ENCODE data around the gene CTBP1. TPM values are rescaled to one million over a fixed set of nuclear protein-coding genes. Genes with fewer than 3 reads are reported as not detected.

CTBP1 gene
- total RNA-seq, 1 experiment from 2014 or later, result 136 TPM

- no peaks in the 10 kb centered on the region; the same call in 1 of the 2 replicates for H3K27me3 Mint-ChIP-seq (ENCODE audit: low read depth)
- Histone ChIP-seq H2BK15ac (ENCODE audit: low read depth, low read length) (no peak overlapping the region; the same call in 1 of the 2 replicates), H4K91ac (ENCODE audit: insufficient read length, low read depth, low read length) (no peak overlapping the region), H2AK5ac (ENCODE audit: insufficient read length, low read length) (no peak overlapping the region), H3K9ac (ENCODE audit: extremely low read depth, insufficient read length, low read length) (no peak overlapping the region), H3K18ac (ENCODE audit: insufficient read length, low read depth, low read length) (no peak overlapping the region), H4K20me1 (ENCODE audit: control insufficient read depth, insufficient read depth, insufficient read length) (no peaks in the 10 kb centered on the region), H3K4me2 (ENCODE audit: insufficient read depth, insufficient read length, low read length) (no peak overlapping the region), H3K27ac (ENCODE audit: insufficient read length, low read depth, low read length) (no peak overlapping the region), H2AFZ (ENCODE audit: low read length) (no peak overlapping the region), H2BK20ac (ENCODE audit: low read depth, low read length, poor library complexity, severe bottlenecking) (no peak overlapping the region), H3K56ac (ENCODE audit: insufficient read length, low read depth, low read length) (no peak overlapping the region), H2BK5ac (ENCODE audit: insufficient read length, low read length) (no peak overlapping the region), H3K27me3 (ENCODE audit: insufficient read depth, low read length) (no peaks in the 10 kb centered on the region), H3K4me1 (ENCODE audit: insufficient read depth, low read length) (no peaks in the 10 kb centered on the region), H3T11ph (ENCODE audit: low read length) (no peak overlapping the region), H3K23me2 (ENCODE audit: insufficient read length, low read depth, low read length, poor library complexity, severe bottlenecking) (peaks cover 3% of the 10 kb centered on the region), H3K23ac (ENCODE audit: insufficient read length, low read depth, low read length) (no peak overlapping the region), H3K79me2 (ENCODE audit: insufficient read depth, low read length) (no peaks in the 10 kb centered on the region), H2BK12ac (ENCODE audit: insufficient read length, low read depth, low read length) (no peak overlapping the region), H2BK120ac (ENCODE audit: low read depth, low read length, poor library complexity, severe bottlenecking) (no peak overlapping the region), H3K79me1 (ENCODE audit: insufficient read depth, low read depth, low read length, poor library complexity, severe bottlenecking) (no peaks in the 10 kb centered on the region), H3K14ac (ENCODE audit: insufficient read depth, low read length) (no peak overlapping the region; the same call in 1 of the 2 replicates), H4K8ac (replicated peaks; ENCODE audit: insufficient read length, low read depth, low read length) (no peak overlapping the region), H3K9me3 (ENCODE audit: control insufficient read depth, low read depth, low read length) (no peaks in the 10 kb centered on the region), H3K4ac (ENCODE audit: low read depth, low read length) (no peak overlapping the region), H4K5ac (ENCODE audit: insufficient read length, low read depth, low read length) (no peak overlapping the region)
- H3K36me3 Mint-ChIP-seq (ENCODE audit: insufficient read depth in 1 of 3, low read depth in 3 of 3), result peaks cover 2 to 15% (median 14%) of the 10 kb centered on the region in 3 experiments; a peak in 6 of 7 replicates
- no peak for TF ChIP-seq CTCF (conservative IDR thresholded peaks at IDR 0.05)
- no peaks in the 10 kb centered on the region for H3K9me3 Mint-ChIP-seq
- peak overlapping the region in 1 of 3 experiments; percentile 62; a peak in 2 of 7 replicates for H3K27ac Mint-ChIP-seq
- H3K4me1 Mint-ChIP-seq, result no peaks in the 10 kb centered on the region
- WGBS (ENCODE audit: extremely low coverage, insufficient read length, low lambda C conversion rate), result no CpG with 5 or more reads among the region's 31 CpGs
- H3K4me3 Mint-ChIP-seq, result no peak overlapping the region
- DNase-seq, result no peak
These were observed 39.8 kb downstream of the CTBP1 start for GRCh38 chr4:1208970-1209704.

Measured in H9 (cell line).